IMR-90 (cell line): ENCODE results near the gene ZNF521. TPM values are rescaled to one million over a fixed set of nuclear protein-coding genes. Genes with fewer than 3 reads are reported as not detected.

ENCODE experiments used
- ATAC-seq: fragments of 200-7000 bp; cut with Tn5 transposase; 2 replicates; pipeline ENCODE4 v1.9.1; 2020; ENCODE audit warnings: low read depth, mild to moderate bottlenecking, moderate library complexity
- BruUV-seq: library from RNA; stranded (reverse); fragments of 400-500 nt; replicated peaks from 2 replicates; lab custom pipeline; 2021; lab: Mats Ljungman, UMichigan
- CTCF ChIA-PET: fragments of 300-600 bp; formaldehyde crosslinking; extraction: SDS; loops from one replicate; lab custom pipeline; 2021; ENCODE audit warnings: antibody characterized with exemption; lab: Yijun Ruan, JAX
- POLR2A ChIA-PET: fragments of 300-600 bp; sonication (Branson Sonifier 250); formaldehyde crosslinking; loops from one replicate; lab custom pipeline; 2022; ENCODE audit warnings: antibody characterized with exemption; ENCODE audit not compliant: unreplicated experiment; lab: Charles Lee
- DNase-seq: peaks from one replicate; pipeline ENCODE4 v3.0.0; 2013
- H2AFZ ChIP-seq: replicated peaks from 2 replicates; pipeline ENCODE3; 2013; ENCODE audit warnings: low read length, mild to moderate bottlenecking; ENCODE audit not compliant: poor library complexity
- H2AK5ac ChIP-seq: 2 replicates; pipeline ENCODE4 v1.6.1; 2013; ENCODE audit warnings: low read depth, low read length, inconsistent platforms
- H2AK9ac ChIP-seq: replicated peaks from 2 replicates; pipeline ENCODE3; 2013; ENCODE audit warnings: mild to moderate bottlenecking, low read depth, low read length, moderate library complexity; ENCODE audit not compliant: poor library complexity
- H2BK120ac ChIP-seq: 2 replicates; pipeline ENCODE4 v1.6.1; 2013; ENCODE audit warnings: low read depth, low read length, inconsistent platforms
- H2BK15ac ChIP-seq: 3 replicates; pipeline ENCODE4 v1.6.1; 2013; ENCODE audit warnings: low read depth, low read length, inconsistent platforms
- H2BK20ac ChIP-seq: 2 replicates; pipeline ENCODE4 v1.6.1; 2013; ENCODE audit warnings: low read depth, mild to moderate bottlenecking, inconsistent platforms, low read length, moderate library complexity
- H2BK5ac ChIP-seq: 2 replicates; pipeline ENCODE4 v1.6.1; 2013; ENCODE audit warnings: mild to moderate bottlenecking, low read depth, low read length, inconsistent platforms; ENCODE audit not compliant: poor library complexity, severe bottlenecking
- H3K14ac ChIP-seq: replicated peaks from 2 replicates; pipeline ENCODE4 v1.6.1; 2013; ENCODE audit warnings: low read depth, low read length, inconsistent platforms
- H3K18ac ChIP-seq: 2 replicates; pipeline ENCODE4 v1.6.1; 2013; ENCODE audit warnings: low read depth, low read length, control low read depth
- H3K23ac ChIP-seq: 2 replicates; pipeline ENCODE4 v1.6.1; 2013; ENCODE audit warnings: low read depth, low read length, inconsistent platforms
- H3K27ac ChIP-seq: 2 replicates; pipeline ENCODE4 v1.5.1; 2013; ENCODE audit warnings: mild to moderate bottlenecking, control low read depth, low read length; ENCODE audit not compliant: insufficient read depth
- H3K27me3 ChIP-seq: 2 replicates; pipeline ENCODE4 v1.6.1; 2013; ENCODE audit warnings: low read length; ENCODE audit not compliant: control insufficient read depth, insufficient read depth
- H3K36me3 ChIP-seq: 2 replicates; pipeline ENCODE4 v1.6.1; 2013; ENCODE audit warnings: low read length, mixed read lengths; ENCODE audit not compliant: control insufficient read depth, insufficient read depth
- H3K4ac ChIP-seq: 2 replicates; pipeline ENCODE4 v1.6.1; 2013; ENCODE audit warnings: low read depth, low read length, inconsistent platforms
- H3K4me1 ChIP-seq: 2 replicates; pipeline ENCODE4 v1.6.1; 2013; ENCODE audit warnings: low read length, mixed read lengths; ENCODE audit not compliant: control insufficient read depth, insufficient read depth
- H3K4me2 ChIP-seq: 2 replicates; pipeline ENCODE4 v1.6.1; 2013; ENCODE audit warnings: low read depth, mild to moderate bottlenecking, control low read depth, low read length, moderate library complexity
- H3K4me3 ChIP-seq: 2 replicates; pipeline ENCODE4 v1.5.1; 2013; ENCODE audit warnings: low read depth, mild to moderate bottlenecking, control low read depth, low read length, moderate library complexity; ENCODE audit not compliant: insufficient read depth
- H3K56ac ChIP-seq: 2 replicates; pipeline ENCODE4 v1.6.1; 2013; ENCODE audit warnings: low read length, inconsistent platforms; ENCODE audit not compliant: insufficient read depth; ENCODE audit errors: extremely low read depth
- H3K79me1 ChIP-seq, 2 experiments: 2 replicates each; pipeline ENCODE4 v1.6.1; 2013; ENCODE audit warnings: low read length in 2 of 2, inconsistent platforms in 1 of 2, low read depth in 1 of 2
- H3K9ac ChIP-seq: 2 replicates; pipeline ENCODE4 v1.6.1; 2013; ENCODE audit warnings: low read depth, low read length, control low read depth
- H3K9me1 ChIP-seq: 2 replicates; pipeline ENCODE4 v1.6.1; 2013; ENCODE audit warnings: low read length, inconsistent platforms; ENCODE audit not compliant: insufficient read depth
- H3K9me3 ChIP-seq: 2 replicates; pipeline ENCODE4 v1.6.1; 2013; ENCODE audit warnings: low read length; ENCODE audit not compliant: control insufficient read depth, insufficient read depth
- H4K20me1 ChIP-seq: 2 replicates; pipeline ENCODE4 v1.6.1; 2013; ENCODE audit warnings: low read length, inconsistent platforms; ENCODE audit not compliant: insufficient read depth
- H4K5ac ChIP-seq: 2 replicates; pipeline ENCODE4 v1.6.1; 2013; ENCODE audit warnings: mild to moderate bottlenecking, low read depth, low read length, control low read depth
- H4K8ac ChIP-seq, 2 experiments: 2 replicates each; pipeline ENCODE4 v1.6.1; 2013; ENCODE audit warnings: low read depth in 2 of 2, low read length in 2 of 2, control low read depth in 1 of 2, inconsistent platforms in 1 of 2
- H4K91ac ChIP-seq: 2 replicates; pipeline ENCODE4 v1.6.1; 2013; ENCODE audit warnings: low read depth, low read length, inconsistent platforms; ENCODE audit not compliant: insufficient read depth
- BHLHE40 ChIP-seq: fragments of 150-350 bp; IDR thresholded peaks from 2 replicates; pipeline ENCODE4 v1.6.1; 2016; ENCODE audit warnings: mild to moderate bottlenecking, low read depth, low read length
- CEBPB ChIP-seq: IDR thresholded peaks from 2 replicates; pipeline ENCODE4 v1.6.1; 2012; ENCODE audit warnings: low read depth, low read length, improper control_type of control experiment
- CHD1 ChIP-seq: IDR thresholded peaks from 2 replicates; pipeline ENCODE4 v1.6.1; 2012; ENCODE audit warnings: low read depth, low read length, improper control_type of control experiment
- FOS ChIP-seq: fragments of 150-350 bp; IDR thresholded peaks from 2 replicates; pipeline ENCODE4 v1.6.1; 2016; ENCODE audit warnings: low read depth, low read length
- MAFK ChIP-seq: IDR thresholded peaks from 2 replicates; pipeline ENCODE4 v1.6.1; 2012; ENCODE audit warnings: low read depth, low read length, improper control_type of control experiment
- MAZ ChIP-seq: IDR thresholded peaks from 2 replicates; pipeline ENCODE4 v1.6.1; 2012; ENCODE audit warnings: low read depth, mild to moderate bottlenecking, low read length, improper control_type of control experiment, moderate library complexity, borderline replicate concordance
- MXI1 ChIP-seq: IDR thresholded peaks from 2 replicates; pipeline ENCODE4 v1.6.1; 2012; ENCODE audit warnings: low read depth, mild to moderate bottlenecking, low read length, moderate library complexity, borderline replicate concordance
- NFE2L2 ChIP-seq: fragments of 150-350 bp; IDR thresholded peaks from 2 replicates; pipeline ENCODE4 v1.6.1; 2016; ENCODE audit warnings: low read depth, mild to moderate bottlenecking, low read length
- POLR2A ChIP-seq: IDR thresholded peaks from 2 replicates; pipeline ENCODE4 v1.6.1; 2012; ENCODE audit warnings: mild to moderate bottlenecking, low read depth, low read length
- RAD21 ChIP-seq: IDR thresholded peaks from 2 replicates; pipeline ENCODE4 v1.6.1; 2012; ENCODE audit warnings: low read length, improper control_type of control experiment
- RCOR1 ChIP-seq: IDR thresholded peaks from 2 replicates; pipeline ENCODE4 v1.6.1; 2012; ENCODE audit warnings: mild to moderate bottlenecking, low read length, improper control_type of control experiment; ENCODE audit not compliant: insufficient replicate concordance
- RFX5 ChIP-seq: IDR thresholded peaks from 2 replicates; pipeline ENCODE4 v1.8.0; 2012; ENCODE audit warnings: low read depth, mild to moderate bottlenecking, low read length, moderate library complexity
- SMC3 ChIP-seq: fragments of 150-350 bp; IDR thresholded peaks from 2 replicates; pipeline ENCODE4 v1.6.1; 2016; ENCODE audit warnings: low read depth, mild to moderate bottlenecking, antibody characterized with exemption, low read length, moderate library complexity
- WGBS, 2 experiments: methylation state at CpG; one replicate each; pipeline versions ENCODE4 v1.1.5 to v1.1.7; 2013; ENCODE audit warnings: missing lambda C conversion rate in 2 of 2; ENCODE audit not compliant: insufficient read length in 1 of 2; ENCODE audit errors: extremely low coverage in 2 of 2; 5-methylcytosine and 5-hydroxymethylcytosine counted together
- dilution Hi-C: fragments of 300-500 bp; cut with HindIII; formaldehyde crosslinking; loops from one replicate; pipeline ENCODE4 v1.14.3; 2018; ENCODE audit warnings: low sequenced_read_pairs; ENCODE audit not compliant: unreplicated experiment
- in situ Hi-C: fragments of 300-500 bp; cut with MboI; formaldehyde crosslinking; loops from 3 replicates; pipeline ENCODE4 v1.14.3; 2019; ENCODE audit warnings: low sequenced_read_pairs, inconsistent platforms, mixed read lengths
- intact Hi-C: fragments of 100-400 bp; cut with micrococcal nuclease; formaldehyde crosslinking; loops from 2 replicates; pipeline ENCODE4 v1.10.0; 2022
- polyA plus RNA-seq, 3 experiments: library from polyadenylated mRNA; depleted of rRNA; stranded (reverse); fragments of >200 nt; gene quantifications; 2 replicates each; pipeline ENCODE4 v1.2.3, GENCODE V29; 2012; ENCODE audit warnings: low replicate concordance in 1 of 3
- total RNA-seq: library from RNA; depleted of rRNA; stranded (reverse); fragments of >200 nt; gene quantifications from 2 replicates; pipeline ENCODE4 v1.2.3, GENCODE V29; 2012
- TF ChIP-seq, protein P1 (sequence below): fragments of 150-350 bp; IDR thresholded peaks from 2 replicates; pipeline ENCODE4 v1.6.1; 2017; ENCODE audit warnings: mild to moderate bottlenecking, antibody characterized with exemption, low read length, low read depth
- TF ChIP-seq, protein P2 (sequence below): conservative IDR thresholded peaks from 2 replicates; pipeline ENCODE4 v1.5.1; 2012; ENCODE audit warnings: mild to moderate bottlenecking, low read depth, low read length, improper control_type of control experiment
- TF ChIP-seq, protein P3 (sequence below): fragments of 150-350 bp; IDR thresholded peaks from 2 replicates; pipeline ENCODE4 v1.6.1; 2016; ENCODE audit warnings: low read depth, mild to moderate bottlenecking, low read length, moderate library complexity, borderline replicate concordance

ZNF521 gene
- total and polyA plus RNA-seq, 2 of the 4 experiments (the other 2 are of a cell fraction): 21.5 to 59.3 TPM

DNA sequence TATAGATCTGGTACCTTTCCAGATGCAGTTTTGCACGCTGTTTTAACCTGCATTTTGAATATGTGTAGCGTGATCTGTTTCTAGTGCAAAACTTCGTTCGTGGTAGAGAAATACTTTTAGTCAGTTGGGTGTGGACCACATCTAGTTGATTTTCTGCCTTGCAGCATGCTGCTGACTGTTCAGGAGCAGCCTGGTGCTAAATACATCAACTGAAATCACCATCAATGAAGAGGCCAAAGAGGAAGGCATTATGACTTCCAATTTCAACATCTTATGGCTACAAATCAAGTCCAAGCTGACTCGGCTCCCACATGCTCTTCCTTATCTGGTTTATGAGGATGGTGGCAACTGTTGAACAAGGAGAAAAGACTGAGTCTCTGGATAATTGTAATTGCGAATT lies 298.5 kb downstream of the ZNF521 start:
- peaks cover 2% of the 10 kb centered on the region; the same call in 1 of the 2 replicates for H3K4me1 ChIP-seq
- DNase-seq (no peak), ATAC-seq (no peak)
- dilution Hi-C loops (no loop called here), in situ Hi-C loops (no loop called here), intact Hi-C loops (no loop called here)
- BruUV-seq: no TSS peak
- H3K14ac ChIP-seq: no peak overlapping the region
- no peak for TF ChIP-seq RAD21
- TF ChIP-seq RCOR1: no peak
- TF ChIP-seq, protein P1, sequence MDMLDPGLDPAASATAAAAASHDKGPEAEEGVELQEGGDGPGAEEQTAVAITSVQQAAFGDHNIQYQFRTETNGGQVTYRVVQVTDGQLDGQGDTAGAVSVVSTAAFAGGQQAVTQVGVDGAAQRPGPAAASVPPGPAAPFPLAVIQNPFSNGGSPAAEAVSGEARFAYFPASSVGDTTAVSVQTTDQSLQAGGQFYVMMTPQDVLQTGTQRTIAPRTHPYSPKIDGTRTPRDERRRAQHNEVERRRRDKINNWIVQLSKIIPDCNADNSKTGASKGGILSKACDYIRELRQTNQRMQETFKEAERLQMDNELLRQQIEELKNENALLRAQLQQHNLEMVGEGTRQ: no peak
- TF ChIP-seq FOS: no peak
- TF ChIP-seq, protein P2, sequence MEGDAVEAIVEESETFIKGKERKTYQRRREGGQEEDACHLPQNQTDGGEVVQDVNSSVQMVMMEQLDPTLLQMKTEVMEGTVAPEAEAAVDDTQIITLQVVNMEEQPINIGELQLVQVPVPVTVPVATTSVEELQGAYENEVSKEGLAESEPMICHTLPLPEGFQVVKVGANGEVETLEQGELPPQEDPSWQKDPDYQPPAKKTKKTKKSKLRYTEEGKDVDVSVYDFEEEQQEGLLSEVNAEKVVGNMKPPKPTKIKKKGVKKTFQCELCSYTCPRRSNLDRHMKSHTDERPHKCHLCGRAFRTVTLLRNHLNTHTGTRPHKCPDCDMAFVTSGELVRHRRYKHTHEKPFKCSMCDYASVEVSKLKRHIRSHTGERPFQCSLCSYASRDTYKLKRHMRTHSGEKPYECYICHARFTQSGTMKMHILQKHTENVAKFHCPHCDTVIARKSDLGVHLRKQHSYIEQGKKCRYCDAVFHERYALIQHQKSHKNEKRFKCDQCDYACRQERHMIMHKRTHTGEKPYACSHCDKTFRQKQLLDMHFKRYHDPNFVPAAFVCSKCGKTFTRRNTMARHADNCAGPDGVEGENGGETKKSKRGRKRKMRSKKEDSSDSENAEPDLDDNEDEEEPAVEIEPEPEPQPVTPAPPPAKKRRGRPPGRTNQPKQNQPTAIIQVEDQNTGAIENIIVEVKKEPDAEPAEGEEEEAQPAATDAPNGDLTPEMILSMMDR: no peak
- TF ChIP-seq MAFK: no peak
- no peak for TF ChIP-seq CHD1
- TF ChIP-seq MXI1: no peak
- TF ChIP-seq NFE2L2: no peak
- no peak for TF ChIP-seq POLR2A
- TF ChIP-seq BHLHE40: no peak
- TF ChIP-seq RFX5: no peak
- no peak for TF ChIP-seq CEBPB
- TF ChIP-seq, protein P3, sequence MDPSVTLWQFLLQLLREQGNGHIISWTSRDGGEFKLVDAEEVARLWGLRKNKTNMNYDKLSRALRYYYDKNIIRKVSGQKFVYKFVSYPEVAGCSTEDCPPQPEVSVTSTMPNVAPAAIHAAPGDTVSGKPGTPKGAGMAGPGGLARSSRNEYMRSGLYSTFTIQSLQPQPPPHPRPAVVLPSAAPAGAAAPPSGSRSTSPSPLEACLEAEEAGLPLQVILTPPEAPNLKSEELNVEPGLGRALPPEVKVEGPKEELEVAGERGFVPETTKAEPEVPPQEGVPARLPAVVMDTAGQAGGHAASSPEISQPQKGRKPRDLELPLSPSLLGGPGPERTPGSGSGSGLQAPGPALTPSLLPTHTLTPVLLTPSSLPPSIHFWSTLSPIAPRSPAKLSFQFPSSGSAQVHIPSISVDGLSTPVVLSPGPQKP: no peak
- TF ChIP-seq SMC3: no peak
- TF ChIP-seq MAZ: no peak
- H3K4ac ChIP-seq: no peak overlapping the region
- POLR2A ChIA-PET: no interaction called here
- H3K18ac ChIP-seq: no peak overlapping the region
- no peaks in the 10 kb centered on the region for H3K36me3 ChIP-seq
- no peaks in the 10 kb centered on the region for H3K79me1 ChIP-seq
- CTCF ChIA-PET: interaction anchor here (0.8 to 0.9 kb wide), 2 partner anchors 15 to 18 kb away, joined by 3 read pairs; no protein-coding TSS in a partner anchor
- no peak overlapping the region for H4K8ac ChIP-seq
- no peak overlapping the region for H2BK20ac ChIP-seq
- H3K9ac ChIP-seq: no peak overlapping the region
- H3K27me3 ChIP-seq: no peaks in the 10 kb centered on the region
- H2AFZ ChIP-seq: no peak overlapping the region
- no peak overlapping the region for H4K91ac ChIP-seq
- no peaks in the 10 kb centered on the region for H4K20me1 ChIP-seq
- no peak overlapping the region for H3K56ac ChIP-seq
- 0 out of 2 replicates have a peak, but pooled peaks cover 4% of the 10 kb centered on the region for H3K9me1 ChIP-seq
- no peak overlapping the region for H2BK15ac ChIP-seq
- no peak overlapping the region for H2AK9ac ChIP-seq
- no peaks in the 10 kb centered on the region for H3K9me3 ChIP-seq
- H3K4me2 ChIP-seq: no peak overlapping the region
- H3K23ac ChIP-seq: no peak overlapping the region
- no peak overlapping the region for H4K5ac ChIP-seq
- H3K27ac ChIP-seq: no peak overlapping the region
- WGBS, 2 experiments: no CpG with 5 or more reads among the region's 6 CpGs
- H3K4me3 ChIP-seq: no peak overlapping the region
- no peak overlapping the region for H2BK5ac ChIP-seq
- H2AK5ac ChIP-seq: no peak overlapping the region
- H2BK120ac ChIP-seq: no peak overlapping the region
